CD4-positive, alpha-beta T cell (primary cell): ENCODE results near the gene P3H1. TPM values are rescaled to one million over a fixed set of nuclear protein-coding genes. Genes with fewer than 3 reads are reported as not detected.

Source experiments
- ATAC-seq: fragments of 200-7000 bp; cut with Tn5 transposase; one replicate; pipeline ENCODE4 v1.10.0; 2022; ENCODE audit warnings: mild to moderate bottlenecking; ENCODE audit not compliant: poor library complexity
- CTCF ChIA-PET: fragments of 350-600 bp; sonication (Branson Sonifier 250); formaldehyde crosslinking; loops from one replicate; lab custom pipeline; 2021; ENCODE audit warnings: antibody characterized with exemption, inconsistent platforms; lab: Charles Lee
- POLR2A ChIA-PET: fragments of 350-600 bp; sonication (Branson Sonifier 250); formaldehyde crosslinking; loops from one replicate; lab custom pipeline; 2021; ENCODE audit warnings: antibody characterized with exemption, inconsistent platforms; lab: Charles Lee
- DNase-seq, 14 experiments: peaks; one replicate each; pipeline ENCODE4 v3.0.0-alpha.2; 2013 to 2020; ENCODE audit warnings: mixed read lengths in 2 of 14
- H3K27ac ChIP-seq, 2 donors: one replicate each; pipeline versions ENCODE4 v1.5.1 to v1.7.0; 2013; ENCODE audit warnings: low read length in 2 of 2, low read depth in 1 of 2, mild to moderate bottlenecking in 1 of 2
- H3K27me3 ChIP-seq, 2 experiments: 1 replicate in 1 of 2; 2 replicates in 1 of 2; pipeline versions ENCODE4 v1.6.1 to v1.7.0; 2013; ENCODE audit warnings: low read length in 2 of 2, control low read depth in 1 of 2, mild to moderate bottlenecking in 1 of 2, moderate library complexity in 1 of 2; ENCODE audit not compliant: insufficient read depth in 2 of 2, control insufficient read depth in 1 of 2
- H3K36me3 ChIP-seq: one replicate; pipeline ENCODE4 v1.6.1; 2013; ENCODE audit warnings: low read length, control low read depth; ENCODE audit not compliant: insufficient read depth
- H3K4me1 ChIP-seq: one replicate; pipeline ENCODE4 v1.6.1; 2013; ENCODE audit warnings: low read length, control low read depth; ENCODE audit not compliant: insufficient read depth
- H3K4me3 ChIP-seq: one replicate; pipeline ENCODE4 v1.5.1; 2013; ENCODE audit warnings: mild to moderate bottlenecking, low read length, moderate library complexity
- H3K9me3 ChIP-seq, 2 experiments: 1 replicate in 1 of 2; 2 replicates in 1 of 2; pipeline versions ENCODE4 v1.6.1 to v1.7.0; 2013; ENCODE audit warnings: low read length in 2 of 2, mild to moderate bottlenecking in 2 of 2, control low read depth in 1 of 2, moderate library complexity in 1 of 2; ENCODE audit not compliant: control insufficient read depth in 1 of 2, insufficient read depth in 1 of 2
- H3K27ac Mint-ChIP-seq: one replicate; pipeline ENCODE4 v1.8.0; 2020; ENCODE audit warnings: mixed read lengths
- H3K27me3 Mint-ChIP-seq: one replicate; pipeline ENCODE4 v1.8.0; 2021; ENCODE audit warnings: mixed read lengths
- H3K36me3 Mint-ChIP-seq: one replicate; pipeline ENCODE4 v1.8.0; 2021; ENCODE audit warnings: low read depth, mixed read lengths
- H3K4me1 Mint-ChIP-seq: one replicate; pipeline ENCODE4 v1.8.0; 2021; ENCODE audit warnings: low read depth, mixed read lengths
- H3K4me3 Mint-ChIP-seq: one replicate; pipeline ENCODE4 v1.8.0; 2020; ENCODE audit warnings: mild to moderate bottlenecking, mixed read lengths
- H3K9me3 Mint-ChIP-seq: one replicate; pipeline ENCODE4 v1.8.0; 2020; ENCODE audit warnings: mixed read lengths
- intact Hi-C, 2 experiments: fragments of 100-400 bp; cut with DNase I in 1 of 2; cut with micrococcal nuclease in 1 of 2; formaldehyde crosslinking; loops; one replicate each; pipeline versions ENCODE4 v1.15.1 to v1.9.0; 2023 to 2025; cut with DNase I, micrococcal nuclease
- total RNA-seq, 174 experiments: library from RNA in 2 of 174; stranded (reverse) in 2 of 174; gene quantifications; one replicate each; pipeline ENCODE4 v1.2.3 and lab custom pipeline; 2021 to 2026
- TF ChIP-seq, protein P1 (sequence below): fragments of 200-600 bp; IDR thresholded peaks from one replicate; pipeline ENCODE4 v1.8.0; 2022; ENCODE audit warnings: antibody characterized with exemption, mild to moderate bottlenecking

Gene P3H1
- total RNA-seq, 2 experiments from 2014 or later, result 17.6 to 20.9 TPM

DNA sequence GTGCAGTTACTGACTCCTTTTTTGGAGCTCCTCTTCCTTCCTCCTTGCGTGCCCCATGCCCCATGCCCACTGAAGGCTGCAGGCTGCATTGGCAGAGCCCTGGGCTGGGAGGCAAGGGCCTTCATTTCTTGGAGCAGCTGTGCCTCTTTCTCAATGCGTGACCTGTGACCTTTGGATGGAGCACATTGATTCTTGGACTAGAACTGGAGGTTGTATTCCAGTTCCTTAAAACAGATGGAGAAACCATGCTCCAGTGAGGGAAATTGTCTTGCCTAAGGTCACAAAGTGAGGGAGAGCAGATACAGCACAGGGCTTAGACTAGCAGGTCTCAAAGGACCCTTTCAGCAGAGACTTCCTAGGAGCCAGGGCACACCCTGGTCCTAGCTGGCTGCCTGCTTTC lies 27.0 kb upstream of the P3H1 start:
- H3K4me3 Mint-ChIP-seq, result no peak overlapping the region
- Histone ChIP-seq H3K27ac (no peak overlapping the region), H3K4me1 (no peaks in the 10 kb centered on the region), H3K27me3 (no peaks in the 10 kb centered on the region), H3K9me3 (no peaks in the 10 kb centered on the region), H3K4me3 (no peak overlapping the region), H3K36me3 (no peaks in the 10 kb centered on the region)
- CTCF ChIA-PET, result no interaction called here
- POLR2A ChIA-PET, result interaction anchor here (0.9 kb wide), 1 partner anchor 27 kb away, joined by 3 read pairs; the partner anchor contains the start of genes C1orf50 and P3H1
- TF ChIP-seq, protein P1, sequence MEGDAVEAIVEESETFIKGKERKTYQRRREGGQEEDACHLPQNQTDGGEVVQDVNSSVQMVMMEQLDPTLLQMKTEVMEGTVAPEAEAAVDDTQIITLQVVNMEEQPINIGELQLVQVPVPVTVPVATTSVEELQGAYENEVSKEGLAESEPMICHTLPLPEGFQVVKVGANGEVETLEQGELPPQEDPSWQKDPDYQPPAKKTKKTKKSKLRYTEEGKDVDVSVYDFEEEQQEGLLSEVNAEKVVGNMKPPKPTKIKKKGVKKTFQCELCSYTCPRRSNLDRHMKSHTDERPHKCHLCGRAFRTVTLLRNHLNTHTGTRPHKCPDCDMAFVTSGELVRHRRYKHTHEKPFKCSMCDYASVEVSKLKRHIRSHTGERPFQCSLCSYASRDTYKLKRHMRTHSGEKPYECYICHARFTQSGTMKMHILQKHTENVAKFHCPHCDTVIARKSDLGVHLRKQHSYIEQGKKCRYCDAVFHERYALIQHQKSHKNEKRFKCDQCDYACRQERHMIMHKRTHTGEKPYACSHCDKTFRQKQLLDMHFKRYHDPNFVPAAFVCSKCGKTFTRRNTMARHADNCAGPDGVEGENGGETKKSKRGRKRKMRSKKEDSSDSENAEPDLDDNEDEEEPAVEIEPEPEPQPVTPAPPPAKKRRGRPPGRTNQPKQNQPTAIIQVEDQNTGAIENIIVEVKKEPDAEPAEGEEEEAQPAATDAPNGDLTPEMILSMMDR, result no peak
- no peaks in the 10 kb centered on the region for H3K36me3 Mint-ChIP-seq
- H3K9me3 Mint-ChIP-seq, result no peaks in the 10 kb centered on the region
- ATAC-seq (no peak), DNase-seq (no peak)
- H3K4me1 Mint-ChIP-seq, result no peaks in the 10 kb centered on the region
- no peaks in the 10 kb centered on the region for H3K27me3 Mint-ChIP-seq
- H3K27ac Mint-ChIP-seq, result no peak overlapping the region
- intact Hi-C loops, result no loop called here

DNA sequence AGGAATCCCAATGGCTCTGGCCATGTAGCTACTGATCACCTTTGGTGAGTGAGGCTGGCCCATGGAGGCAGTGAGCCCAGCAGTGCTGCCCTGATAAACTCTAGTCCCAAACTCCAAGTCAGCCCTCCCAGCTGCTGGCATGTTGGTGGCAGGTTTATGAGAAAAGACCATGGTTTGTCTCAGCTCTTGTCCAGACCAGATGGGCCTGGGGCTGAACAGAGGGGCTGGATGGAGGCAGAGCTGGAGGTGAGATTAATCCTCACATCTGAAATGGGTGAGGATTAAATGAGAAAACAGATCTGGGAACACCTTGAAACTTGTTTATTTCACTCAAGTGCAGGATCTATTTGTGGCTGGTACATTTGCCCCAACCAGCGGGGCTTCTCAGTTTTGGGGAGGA lies 21.2 kb upstream of the P3H1 start:
- no peak overlapping the region for H3K27ac Mint-ChIP-seq
- no peak overlapping the region for H3K4me3 Mint-ChIP-seq
- ChIA-PET CTCF (interaction anchor here (0.6 to 1.0 kb wide), 2 partner anchors 10 to 86 kb away, joined by 3 to 4 read pairs; no protein-coding TSS in a partner anchor), POLR2A (no interaction called here)
- ATAC-seq (no peak), DNase-seq (no peak)
- Histone ChIP-seq H3K4me1 (peaks cover 16% of the 10 kb centered on the region), H3K27me3 (no peaks in the 10 kb centered on the region), H3K4me3 (no peak overlapping the region), H3K9me3 (no peaks in the 10 kb centered on the region), H3K27ac (no peak overlapping the region), H3K36me3 (no peaks in the 10 kb centered on the region)
- peaks cover 5% of the 10 kb centered on the region for H3K36me3 Mint-ChIP-seq
- TF ChIP-seq, protein P1, result no peak
- H3K27me3 Mint-ChIP-seq, result no peaks in the 10 kb centered on the region
- peaks cover 21% of the 10 kb centered on the region for H3K4me1 Mint-ChIP-seq
- no peaks in the 10 kb centered on the region for H3K9me3 Mint-ChIP-seq
- intact Hi-C loops, result no loop called here

DNA sequence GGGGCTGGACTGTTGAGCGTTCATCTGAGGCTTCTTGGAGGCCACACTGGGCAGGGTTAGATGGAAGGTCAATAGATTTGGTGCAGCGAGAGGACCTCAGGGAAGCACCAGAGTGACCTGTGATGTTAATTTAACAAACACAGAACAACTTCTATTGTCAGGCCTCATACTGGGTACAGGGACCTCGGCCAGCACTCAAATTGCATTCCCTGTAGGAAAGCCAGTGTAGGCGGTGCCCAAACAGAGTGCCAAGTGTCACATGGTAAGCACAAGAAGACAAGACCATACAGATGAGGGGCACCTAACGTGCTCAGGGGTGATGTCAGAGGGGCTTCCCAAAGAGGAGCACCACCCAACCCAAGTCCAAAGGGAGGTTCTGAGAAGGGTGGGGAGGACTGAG lies 19.3 kb upstream of the P3H1 start:
- peaks cover 3% of the 10 kb centered on the region for H3K36me3 ChIP-seq
- Mint-ChIP-seq H3K9me3 (no peaks in the 10 kb centered on the region), H3K4me3 (peak overlapping the region; percentile 89), H3K27me3 (no peaks in the 10 kb centered on the region), H3K36me3 (peaks cover 13% of the 10 kb centered on the region), H3K4me1 (peaks cover 21% of the 10 kb centered on the region), H3K27ac (peak overlapping the region; percentile 49)
- H3K4me1 ChIP-seq, result peaks cover 16% of the 10 kb centered on the region
- no peak overlapping the region for H3K27ac ChIP-seq
- no peak for ATAC-seq
- no peaks in the 10 kb centered on the region for H3K9me3 ChIP-seq
- DNase-seq, result no peak
- H3K27me3 ChIP-seq, result no peaks in the 10 kb centered on the region
- POLR2A ChIA-PET, result interaction anchor here (2.7 kb wide), 1 partner anchor 19 kb away, joined by 28 read pairs; the partner anchor contains the start of genes C1orf50 and P3H1
- TF ChIP-seq, protein P1, result no peak
- no peak overlapping the region for H3K4me3 ChIP-seq
- intact Hi-C loops, result no loop called here
- CTCF ChIA-PET, result interaction anchor here (1.5 kb wide), 1 partner anchor 22 kb away, joined by 3 read pairs; no protein-coding TSS in a partner anchor
